OCI-LY7 (cell line): ENCODE data around the gene RP9.

Experiments
- EZH2phosphoT487 ChIP-seq: fragments of 200-600 bp; sonication (generic); IDR thresholded peaks from 2 replicates; pipeline ENCODE4 v1.6.1; 2018; ENCODE audit warnings: low read depth, borderline replicate concordance, mild to moderate bottlenecking, mixed run types, antibody characterized with exemption, low read length, moderate library complexity, mixed read lengths
- TF ChIP-seq, protein P1 (sequence below): fragments of 200-600 bp; sonication (generic); conservative IDR thresholded peaks from 2 replicates; pipeline ENCODE4 v1.5.1; 2014; ENCODE audit warnings: mild to moderate bottlenecking, antibody characterized with exemption, low read length, moderate library complexity, mixed read lengths

DNA sequence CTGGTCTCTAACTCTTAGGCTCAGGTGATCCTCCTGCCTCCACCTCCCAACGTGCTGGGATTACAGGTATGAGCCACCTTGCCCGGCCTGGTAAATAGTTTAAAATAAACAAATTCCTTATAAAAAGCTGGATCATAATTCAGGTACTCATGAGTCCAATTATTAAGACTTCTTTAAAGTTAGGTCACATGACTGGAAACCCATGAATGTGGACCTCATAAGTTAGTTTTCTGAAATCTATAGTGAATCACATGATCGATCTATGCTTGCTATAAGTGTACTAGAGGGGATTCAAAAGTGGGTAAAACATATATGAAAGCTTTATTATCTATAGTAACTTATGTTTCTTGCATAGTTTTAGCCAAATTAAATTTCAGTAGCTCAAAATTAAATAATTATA is 60.9 kb downstream of the RP9 start:
- TF ChIP-seq, protein P1, sequence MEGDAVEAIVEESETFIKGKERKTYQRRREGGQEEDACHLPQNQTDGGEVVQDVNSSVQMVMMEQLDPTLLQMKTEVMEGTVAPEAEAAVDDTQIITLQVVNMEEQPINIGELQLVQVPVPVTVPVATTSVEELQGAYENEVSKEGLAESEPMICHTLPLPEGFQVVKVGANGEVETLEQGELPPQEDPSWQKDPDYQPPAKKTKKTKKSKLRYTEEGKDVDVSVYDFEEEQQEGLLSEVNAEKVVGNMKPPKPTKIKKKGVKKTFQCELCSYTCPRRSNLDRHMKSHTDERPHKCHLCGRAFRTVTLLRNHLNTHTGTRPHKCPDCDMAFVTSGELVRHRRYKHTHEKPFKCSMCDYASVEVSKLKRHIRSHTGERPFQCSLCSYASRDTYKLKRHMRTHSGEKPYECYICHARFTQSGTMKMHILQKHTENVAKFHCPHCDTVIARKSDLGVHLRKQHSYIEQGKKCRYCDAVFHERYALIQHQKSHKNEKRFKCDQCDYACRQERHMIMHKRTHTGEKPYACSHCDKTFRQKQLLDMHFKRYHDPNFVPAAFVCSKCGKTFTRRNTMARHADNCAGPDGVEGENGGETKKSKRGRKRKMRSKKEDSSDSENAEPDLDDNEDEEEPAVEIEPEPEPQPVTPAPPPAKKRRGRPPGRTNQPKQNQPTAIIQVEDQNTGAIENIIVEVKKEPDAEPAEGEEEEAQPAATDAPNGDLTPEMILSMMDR: no peak
- TF ChIP-seq EZH2phosphoT487: no peak
